Sciatic nerve (tissue), 2 donors: ENCODE results near the gene FLYWCH1. TPM values are rescaled to one million over a fixed set of nuclear protein-coding genes. Genes with fewer than 3 reads are reported as not detected.
"Not testable (repeated sequence)": the region's sequence is repeated elsewhere in the genome, so short reads cannot be mapped to it uniquely, and the experiment has no call there.

ENCODE experiments used
- ATAC-seq: fragments of 200-7000 bp; cut with Tn5 transposase; one replicate; pipeline ENCODE4 v1.9.1; 2020; ENCODE audit warnings: mild to moderate bottlenecking, moderate library complexity
- DNase-seq: peaks from one replicate; pipeline ENCODE4 v3.0.0-alpha.2; 2020; ENCODE audit warnings: low spot score
- intact Hi-C: fragments of 100-400 bp; cut with DNase I; formaldehyde crosslinking; loops from one replicate; pipeline ENCODE4 v1.14.2; 2022
- total RNA-seq: library from RNA; stranded (reverse); fragmentation: NEBNext Ultra II Directional; extraction: Animal tissue kit (Norgen Biotek cat#: 25700); gene quantifications from one replicate; pipeline ENCODE4 v1.2.1, GENCODE V29; 2021
- donor health status: DM: no; HTN: no; CAD: no.
- donor health status: DM: no; HTN: no; CAD: no.

FLYWCH1 gene
- total RNA-seq, 1 donor from 2014 or later: 72.5 TPM

- DNase-seq (no peak), ATAC-seq (no peak)
- intact Hi-C loops: no loop called here
Observed at GRCh38 chr16:2942045-2942444, 30.3 kb downstream of the FLYWCH1 start.

- ATAC-seq, DNase-seq, intact Hi-C loops: not testable (repeated sequence)
Observed at GRCh38 chr16:2943716-2944115, 32.0 kb downstream of the FLYWCH1 start.

GRCh38 chr16:2946649-2947048 is 34.9 kb downstream of the FLYWCH1 start:
- intact Hi-C loops: no loop called here
- DNase-seq (no peak), ATAC-seq (no peak)

- DNase-seq (no peak), ATAC-seq (peak; percentile 29)
- intact Hi-C loops: no loop called here
Observed at GRCh38 chr16:2948807-2949704, 37.3 kb downstream of the FLYWCH1 start.

- peak; percentile 22 for ATAC-seq
- DNase-seq: no peak
- intact Hi-C loops: no loop called here
Observed at GRCh38 chr16:2949705-2950352, 38.1 kb downstream of the FLYWCH1 start.

- intact Hi-C loops: no loop called here
- no peak for DNase-seq
- ATAC-seq: no peak
Observed at GRCh38 chr16:2950353-2950724, 38.6 kb downstream of the FLYWCH1 start.

GRCh38 chr16:2950773-2951172 is 39.0 kb downstream of the FLYWCH1 start:
- no peak for ATAC-seq
- intact Hi-C loops: no loop called here
- DNase-seq: no peak

GRCh38 chr16:2952679-2953078 is 40.9 kb downstream of the FLYWCH1 start:
- DNase-seq: no peak
- intact Hi-C loops: no loop called here
- no peak for ATAC-seq

- no peak for ATAC-seq
- DNase-seq: no peak
- intact Hi-C loops: no loop called here
Observed at GRCh38 chr16:2953706-2954627, 42.2 kb downstream of the FLYWCH1 start.

GRCh38 chr16:2954656-2955381 is 43.1 kb downstream of the FLYWCH1 start:
- no peak for DNase-seq
- intact Hi-C loops: no loop called here

GRCh38 chr16:2955438-2955778 is 43.7 kb downstream of the FLYWCH1 start:
- intact Hi-C loops: no loop called here
- DNase-seq (no peak), ATAC-seq (no peak)

More at GRCh38 chr16:2954656-2955381, 43.1 kb downstream of the FLYWCH1 start:
- ATAC-seq: no peak

GRCh38 chr16:2955779-2956578 is 44.2 kb downstream of the FLYWCH1 start:
- DNase-seq: no peak
- peak; percentile 27 for ATAC-seq

GRCh38 chr16:2956579-2956956 is 44.8 kb downstream of the FLYWCH1 start:
- DNase-seq: no peak
- no peak for ATAC-seq
- intact Hi-C loops: no loop called here

More at GRCh38 chr16:2955779-2956578, 44.2 kb downstream of the FLYWCH1 start:
- intact Hi-C loops: no loop called here

- ATAC-seq: no peak
- no peak for DNase-seq
- intact Hi-C loops: no loop called here
Observed at GRCh38 chr16:2959206-2959605, 47.5 kb downstream of the FLYWCH1 start.

- intact Hi-C loops: no loop called here
- DNase-seq (no peak), ATAC-seq (no peak)
Observed at GRCh38 chr16:2960183-2961010, 48.7 kb downstream of the FLYWCH1 start.

GRCh38 chr16:2962334-2963073 is 50.8 kb downstream of the FLYWCH1 start:
- DNase-seq: no peak
- intact Hi-C loops: no loop called here
- ATAC-seq: no peak
